AG04449 (cell line): ENCODE measurements around the gene ZNF275.
"Not testable (repeated sequence)": the region's sequence is repeated elsewhere in the genome, so short reads cannot be mapped to it uniquely, and the experiment has no call there.

ENCODE experiments used
- CTCF ChIA-PET: fragments of 350-600 bp; formaldehyde crosslinking; extraction: SDS; loops from one replicate; lab custom pipeline; 2021; ENCODE audit warnings: antibody characterized with exemption; lab: Yijun Ruan, JAX
- POLR2A ChIA-PET: fragments of 400-600, 350-600 bp; formaldehyde crosslinking; extraction: SDS; loops from one replicate; lab custom pipeline; 2020; ENCODE audit warnings: antibody characterized with exemption, inconsistent platforms; lab: Yijun Ruan, JAX
- DNase-seq: peaks from one replicate; pipeline ENCODE4 v3.0.0-alpha.2; 2010; ENCODE audit warnings: low read depth, low spot score
- H3K4me3 ChIP-seq: 2 replicates; pipeline ENCODE4 v1.5.1; 2011; ENCODE audit warnings: low read depth, mild to moderate bottlenecking, control low read depth, low read length
- TF ChIP-seq, protein P1 (sequence below): IDR thresholded peaks from one replicate; pipeline ENCODE4 v1.5.1; 2011; ENCODE audit warnings: mild to moderate bottlenecking, moderate library complexity, low read length, control low read depth, inconsistent platforms; ENCODE audit not compliant: insufficient read depth; ENCODE audit errors: missing control alignments

ZNF275 gene

GRCh38 chrX:153318811-153319210 is 15.1 kb upstream of the ZNF275 start:
- no peak overlapping the region for H3K4me3 ChIP-seq
- no peak for DNase-seq
- POLR2A ChIA-PET, result no interaction called here
- CTCF ChIA-PET, result no interaction called here
- TF ChIP-seq, protein P1, sequence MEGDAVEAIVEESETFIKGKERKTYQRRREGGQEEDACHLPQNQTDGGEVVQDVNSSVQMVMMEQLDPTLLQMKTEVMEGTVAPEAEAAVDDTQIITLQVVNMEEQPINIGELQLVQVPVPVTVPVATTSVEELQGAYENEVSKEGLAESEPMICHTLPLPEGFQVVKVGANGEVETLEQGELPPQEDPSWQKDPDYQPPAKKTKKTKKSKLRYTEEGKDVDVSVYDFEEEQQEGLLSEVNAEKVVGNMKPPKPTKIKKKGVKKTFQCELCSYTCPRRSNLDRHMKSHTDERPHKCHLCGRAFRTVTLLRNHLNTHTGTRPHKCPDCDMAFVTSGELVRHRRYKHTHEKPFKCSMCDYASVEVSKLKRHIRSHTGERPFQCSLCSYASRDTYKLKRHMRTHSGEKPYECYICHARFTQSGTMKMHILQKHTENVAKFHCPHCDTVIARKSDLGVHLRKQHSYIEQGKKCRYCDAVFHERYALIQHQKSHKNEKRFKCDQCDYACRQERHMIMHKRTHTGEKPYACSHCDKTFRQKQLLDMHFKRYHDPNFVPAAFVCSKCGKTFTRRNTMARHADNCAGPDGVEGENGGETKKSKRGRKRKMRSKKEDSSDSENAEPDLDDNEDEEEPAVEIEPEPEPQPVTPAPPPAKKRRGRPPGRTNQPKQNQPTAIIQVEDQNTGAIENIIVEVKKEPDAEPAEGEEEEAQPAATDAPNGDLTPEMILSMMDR, result no peak

DNA sequence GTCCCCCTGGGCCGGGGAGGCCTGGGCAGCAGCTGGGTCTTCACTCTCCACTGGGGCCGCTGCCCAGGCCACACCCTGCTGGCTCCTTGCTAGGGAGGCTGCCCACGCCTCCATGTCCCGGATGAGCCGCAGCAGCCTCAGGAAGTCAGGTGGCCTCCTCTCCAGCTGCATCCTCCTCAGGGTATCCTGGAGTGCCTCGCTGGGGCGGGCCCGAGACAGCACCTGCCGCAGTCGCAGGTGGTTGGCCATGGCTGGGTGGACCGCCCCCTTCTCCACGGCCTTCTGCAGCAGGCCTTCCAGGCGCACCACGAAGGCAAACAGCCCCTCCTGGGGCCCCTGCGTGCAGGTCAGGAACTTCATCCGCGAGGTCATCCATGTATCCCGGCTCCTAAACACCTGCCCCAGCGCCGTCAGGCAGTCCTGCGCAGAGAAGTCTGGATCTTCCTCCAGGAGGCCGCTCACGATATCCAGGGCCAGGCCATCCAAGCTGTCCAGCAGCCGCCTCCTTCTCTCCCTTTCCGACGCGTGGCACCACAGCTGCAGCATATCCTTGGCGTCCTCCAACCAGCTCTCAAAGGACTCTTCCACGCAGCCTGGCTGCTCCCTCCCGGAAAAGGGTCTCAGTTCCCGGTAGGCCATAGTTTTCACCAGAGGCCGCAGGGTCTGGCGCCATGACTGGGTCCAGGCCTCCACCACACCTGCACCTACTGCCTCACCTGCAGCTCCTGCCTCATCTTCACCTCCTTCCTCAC is 14.5 kb upstream of the ZNF275 start:
- CTCF ChIA-PET, result no interaction called here
- TF ChIP-seq, protein P1, result no peak
- POLR2A ChIA-PET, result no interaction called here
- no peak for DNase-seq
- no peak overlapping the region for H3K4me3 ChIP-seq

GRCh38 chrX:153320047-153320443 is 13.9 kb upstream of the ZNF275 start:
- CTCF ChIA-PET, result not testable (repeated sequence)

DNA sequence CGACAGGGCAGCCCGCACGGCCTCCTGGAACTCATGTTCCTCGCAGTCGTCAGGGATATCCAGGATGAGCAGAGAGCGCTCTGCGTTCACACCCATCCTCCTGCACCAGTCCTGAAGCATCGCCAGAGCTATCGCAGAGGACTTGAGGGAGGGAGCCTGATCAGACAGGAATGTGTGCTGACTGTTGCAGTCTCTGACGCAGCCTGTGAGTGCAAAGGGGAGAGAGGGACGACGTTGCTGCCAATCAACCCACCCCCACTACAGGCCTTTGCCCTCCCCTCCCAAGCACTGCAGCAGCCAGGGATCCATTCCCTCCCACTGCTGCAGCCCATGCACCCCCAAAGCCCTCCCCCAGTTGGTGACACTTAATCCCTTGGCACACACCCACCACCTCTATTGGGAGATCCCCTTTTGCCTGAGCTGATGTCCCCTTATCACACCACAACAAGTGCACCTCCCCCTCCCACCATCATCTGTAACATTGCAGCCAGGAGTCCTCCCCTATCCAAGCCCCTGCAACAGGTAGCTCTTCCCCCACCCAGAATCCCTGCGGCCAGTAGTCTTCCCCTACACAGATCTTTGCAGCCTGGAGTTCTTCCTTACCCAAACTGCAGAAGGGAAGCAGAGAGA is 13.3 kb upstream of the ZNF275 start:
- ChIA-PET POLR2A (no interaction called here), CTCF (no interaction called here)
- TF ChIP-seq, protein P1, result no peak
- no peak overlapping the region for H3K4me3 ChIP-seq
- DNase-seq, result no peak

More at GRCh38 chrX:153320047-153320443, 13.9 kb upstream of the ZNF275 start:
- POLR2A ChIA-PET, DNase-seq, H3K4me3 ChIP-seq: not testable (repeated sequence)

GRCh38 chrX:153321381-153322124 is 12.4 kb upstream of the ZNF275 start, which contains the start of gene PNMA6F:
Gene PNMA6F, minus strand, starts transcription at chrX:153321767. Its CDS starts 1,093 bp downstream, at chrX:153320674.
- TF ChIP-seq, protein P1, result no peak
- ChIA-PET CTCF (no interaction called here), POLR2A (no interaction called here)
- DNase-seq, result no peak
- H3K4me3 ChIP-seq, result no peak within 1 kb of the TSS

GRCh38 chrX:153327561-153327960 is 6.4 kb upstream of the ZNF275 start:
- ChIA-PET POLR2A (no interaction called here), CTCF (no interaction called here)
- DNase-seq, result no peak
- TF ChIP-seq, protein P1, result no peak
- H3K4me3 ChIP-seq, result no peak overlapping the region
